ENCODE data around the gene NOTCH4. TPM values are rescaled to one million over a fixed set of nuclear protein-coding genes. Genes with fewer than 3 reads are reported as not detected.
"Not testable (repeated sequence)": the region's sequence is repeated elsewhere in the genome, so short reads cannot be mapped to it uniquely, and the experiment has no call there.

NOTCH4 gene
- total and polyA plus RNA-seq, 2 donors (not counting 1 experiment from before 2014, with no cell fraction given) = 0.42 to 0.99 TPM

- no peaks in the 10 kb centered on the region for H3K4me1 ChIP-seq (ENCODE audit: control insufficient read depth, extremely low read depth, insufficient read depth, low read length)
Measured at GRCh38 chr6:32267035-32267434, 43.2 kb upstream of the NOTCH4 start.

GRCh38 chr6:32257262-32257661 is 33.4 kb upstream of the NOTCH4 start:
- not testable (repeated sequence) for H3K27me3 ChIP-seq (ENCODE audit: control insufficient read depth, insufficient read depth, low read length); H3K4me3 ChIP-seq (replicated peaks in 1 of 4; ENCODE audit: control extremely low read depth in 1 of 4, insufficient read depth in 1 of 4, low read depth in 3 of 4, low read length in 4 of 4); H3K4me1 ChIP-seq (ENCODE audit: control insufficient read depth, extremely low read depth, insufficient read depth, low read length); DNase-seq (ENCODE audit: low read depth in 2 of 2); H3K79me2 ChIP-seq (ENCODE audit: control insufficient read depth, insufficient read depth, low read length); H3K36me3 ChIP-seq (ENCODE audit: control insufficient read depth, insufficient read depth, low read length); H3K27ac ChIP-seq (ENCODE audit: insufficient read depth, low read length); H2AFZ ChIP-seq (ENCODE audit: low read length); H4K20me1 ChIP-seq (ENCODE audit: control insufficient read depth, extremely low read depth, insufficient read depth, low read length); H3K9ac ChIP-seq (ENCODE audit: insufficient read depth, low read length); H3K4me2 ChIP-seq (ENCODE audit: extremely low read depth, insufficient read depth, low read length); H3K9me3 ChIP-seq (ENCODE audit: control insufficient read depth, insufficient read depth, low read depth, low read length)

More at GRCh38 chr6:32267035-32267434, 43.2 kb upstream of the NOTCH4 start:
- Histone ChIP-seq H4K20me1 (ENCODE audit: control insufficient read depth, extremely low read depth, insufficient read depth, low read length) (no peaks in the 10 kb centered on the region), H3K36me3 (ENCODE audit: control insufficient read depth, insufficient read depth, low read length) (no peaks in the 10 kb centered on the region), H3K27ac (ENCODE audit: insufficient read depth, low read length) (no peak overlapping the region), H3K9ac (ENCODE audit: insufficient read depth, low read length) (no peak overlapping the region), H3K79me2 (ENCODE audit: control insufficient read depth, insufficient read depth, low read length) (no peaks in the 10 kb centered on the region), H3K9me3 (ENCODE audit: control insufficient read depth, insufficient read depth, low read depth, low read length) (no peaks in the 10 kb centered on the region), H3K4me3 (replicated peaks in 1 of 4; ENCODE audit: control extremely low read depth in 1 of 4, insufficient read depth in 1 of 4, low read depth in 3 of 4, low read length in 4 of 4) (no peak overlapping the region), H3K4me2 (ENCODE audit: extremely low read depth, insufficient read depth, low read length) (no peak overlapping the region), H3K27me3 (ENCODE audit: control insufficient read depth, insufficient read depth, low read length) (no peaks in the 10 kb centered on the region), H2AFZ (ENCODE audit: low read length) (no peak overlapping the region)
- no peak for TF ChIP-seq CTCF (conservative IDR thresholded peaks at IDR 0.05 in 1 of 2, IDR thresholded peaks at IDR 0.05 in 1 of 2; ENCODE audit: low read depth in 1 of 2, low read length in 2 of 2)
- TF ChIP-seq EZH2 (IDR thresholded peaks at IDR 0.05; ENCODE audit: low read length, missing control alignments) = no peak
- DNase-seq (ENCODE audit: low read depth in 2 of 2) = no peak

- Histone ChIP-seq H4K20me1 (ENCODE audit: control insufficient read depth, extremely low read depth, insufficient read depth, low read length) (no peaks in the 10 kb centered on the region), H3K27me3 (ENCODE audit: control insufficient read depth, insufficient read depth, low read length) (no peaks in the 10 kb centered on the region), H3K9ac (ENCODE audit: insufficient read depth, low read length) (peak overlapping the region; percentile 40), H3K79me2 (ENCODE audit: control insufficient read depth, insufficient read depth, low read length) (no peaks in the 10 kb centered on the region), H3K36me3 (ENCODE audit: control insufficient read depth, insufficient read depth, low read length) (no peaks in the 10 kb centered on the region), H3K9me3 (ENCODE audit: control insufficient read depth, insufficient read depth, low read depth, low read length) (no peaks in the 10 kb centered on the region), H3K27ac (ENCODE audit: insufficient read depth, low read length) (peak overlapping the region; percentile 79), H3K4me2 (ENCODE audit: extremely low read depth, insufficient read depth, low read length) (peak overlapping the region; percentile 88), H3K4me1 (ENCODE audit: control insufficient read depth, extremely low read depth, insufficient read depth, low read length) (no peaks in the 10 kb centered on the region), H2AFZ (ENCODE audit: low read length) (peak overlapping the region; percentile 95), H3K4me3 (replicated peaks in 1 of 4; ENCODE audit: control extremely low read depth in 1 of 4, insufficient read depth in 1 of 4, low read depth in 3 of 4, low read length in 4 of 4) (peak overlapping the region; percentile 27 to 56 (median 46))
- peak; percentile 92 for DNase-seq (ENCODE audit: low read depth in 2 of 2)
- peak; percentile 2 to 80 for TF ChIP-seq CTCF (conservative IDR thresholded peaks at IDR 0.05 in 1 of 2, IDR thresholded peaks at IDR 0.05 in 1 of 2; ENCODE audit: low read depth in 1 of 2, low read length in 2 of 2)
- no peak for TF ChIP-seq EZH2 (IDR thresholded peaks at IDR 0.05; ENCODE audit: low read length, missing control alignments)
Measured at GRCh38 chr6:32255199-32256153, 31.6 kb upstream of the NOTCH4 start.
